ENCODE results near the gene RNPEPL1. TPM values are rescaled to one million over a fixed set of nuclear protein-coding genes. Genes with fewer than 3 reads are reported as not detected.

The RNPEPL1 gene
- total RNA-seq, 1 donor from 2014 or later, result 196 TPM

DNA sequence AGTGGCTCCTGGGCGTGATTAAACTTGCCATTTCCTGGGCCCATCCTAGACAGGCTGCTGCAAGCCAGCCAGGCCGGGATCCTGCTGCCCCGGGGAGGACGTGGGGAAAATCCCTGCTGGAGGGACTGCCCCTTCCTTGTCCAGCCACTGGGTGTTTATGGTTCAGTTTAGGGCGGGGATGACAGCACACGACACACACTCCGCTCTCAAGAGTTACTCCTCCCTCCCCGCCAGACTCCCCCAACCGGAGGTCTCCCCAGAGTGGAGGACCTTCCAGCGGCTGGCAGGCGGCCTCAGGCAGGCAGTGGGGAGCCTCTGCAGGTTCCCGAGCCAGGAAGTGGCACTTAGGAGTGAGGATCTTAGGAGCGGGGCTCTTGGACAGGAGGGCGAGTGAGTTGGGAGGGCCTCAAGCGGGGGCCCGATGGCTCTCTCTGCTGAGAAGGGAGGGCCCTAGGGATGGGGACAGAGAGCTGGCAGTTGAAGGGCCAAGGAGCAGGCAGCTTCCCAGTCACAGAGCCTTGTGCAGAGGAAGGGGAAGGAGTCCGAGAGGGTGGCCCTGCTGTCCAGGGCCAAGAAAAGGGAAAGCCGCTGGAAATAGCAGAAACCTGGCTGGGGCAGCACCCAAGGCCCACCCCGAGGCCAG lies 51.3 kb downstream of the RNPEPL1 start:
- intact Hi-C loops (cut with DNase I), result no loop called here
- no peak for DNase-seq (ENCODE audit: low spot score in 2 of 2)
- no peaks in the 10 kb centered on the region for H3K4me1 ChIP-seq
- no peaks in the 10 kb centered on the region for H3K9me3 ChIP-seq
- no peaks in the 10 kb centered on the region for H3K36me3 ChIP-seq
- no peak overlapping the region for H3K4me3 ChIP-seq
- TF ChIP-seq, protein P1, sequence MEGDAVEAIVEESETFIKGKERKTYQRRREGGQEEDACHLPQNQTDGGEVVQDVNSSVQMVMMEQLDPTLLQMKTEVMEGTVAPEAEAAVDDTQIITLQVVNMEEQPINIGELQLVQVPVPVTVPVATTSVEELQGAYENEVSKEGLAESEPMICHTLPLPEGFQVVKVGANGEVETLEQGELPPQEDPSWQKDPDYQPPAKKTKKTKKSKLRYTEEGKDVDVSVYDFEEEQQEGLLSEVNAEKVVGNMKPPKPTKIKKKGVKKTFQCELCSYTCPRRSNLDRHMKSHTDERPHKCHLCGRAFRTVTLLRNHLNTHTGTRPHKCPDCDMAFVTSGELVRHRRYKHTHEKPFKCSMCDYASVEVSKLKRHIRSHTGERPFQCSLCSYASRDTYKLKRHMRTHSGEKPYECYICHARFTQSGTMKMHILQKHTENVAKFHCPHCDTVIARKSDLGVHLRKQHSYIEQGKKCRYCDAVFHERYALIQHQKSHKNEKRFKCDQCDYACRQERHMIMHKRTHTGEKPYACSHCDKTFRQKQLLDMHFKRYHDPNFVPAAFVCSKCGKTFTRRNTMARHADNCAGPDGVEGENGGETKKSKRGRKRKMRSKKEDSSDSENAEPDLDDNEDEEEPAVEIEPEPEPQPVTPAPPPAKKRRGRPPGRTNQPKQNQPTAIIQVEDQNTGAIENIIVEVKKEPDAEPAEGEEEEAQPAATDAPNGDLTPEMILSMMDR (IDR thresholded peaks at IDR 0.05), result no peak
- H3K27me3 ChIP-seq, result no peaks in the 10 kb centered on the region
- H3K27ac ChIP-seq, result no peak overlapping the region

DNA sequence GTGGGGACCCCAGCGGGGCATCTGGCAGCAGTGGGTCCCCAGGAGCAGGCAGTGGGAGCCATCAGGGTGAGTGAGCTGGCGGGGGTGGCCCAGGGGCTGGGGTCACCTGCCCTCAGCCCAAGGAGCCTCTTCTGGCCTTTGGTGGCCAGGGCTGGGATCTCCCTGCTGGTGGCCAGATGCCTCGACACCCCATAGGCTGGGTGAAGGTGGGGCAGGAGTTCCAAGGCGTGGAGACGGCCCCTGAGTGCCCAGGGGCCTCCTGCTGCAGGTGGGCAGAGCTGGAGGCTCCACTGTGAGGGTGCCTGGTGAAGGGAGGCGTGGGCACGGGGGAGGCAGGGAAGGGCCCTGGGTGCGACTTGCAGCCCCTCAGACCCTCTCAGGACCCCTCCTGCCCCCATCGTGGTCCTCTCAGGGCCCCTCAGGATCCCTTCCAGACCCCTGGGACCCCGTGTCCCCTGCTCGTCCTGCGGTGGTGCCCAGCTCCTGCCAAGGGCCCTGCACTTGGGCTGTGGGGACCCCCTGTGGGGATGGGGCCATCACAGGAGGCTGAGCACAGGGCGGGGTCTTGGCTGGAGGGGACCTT lies 52.0 kb downstream of the RNPEPL1 start:
- Histone ChIP-seq H3K27me3 (no peaks in the 10 kb centered on the region), H3K36me3 (no peaks in the 10 kb centered on the region), H3K4me3 (no peak overlapping the region), H3K4me1 (no peaks in the 10 kb centered on the region), H3K27ac (no peak overlapping the region), H3K9me3 (no peaks in the 10 kb centered on the region)
- peak in 1 of 2 donors; percentile 55 for DNase-seq (ENCODE audit: low spot score in 2 of 2)
- TF ChIP-seq, protein P1 (IDR thresholded peaks at IDR 0.05), result no peak
- intact Hi-C loops (cut with DNase I), result no loop called here

DNA sequence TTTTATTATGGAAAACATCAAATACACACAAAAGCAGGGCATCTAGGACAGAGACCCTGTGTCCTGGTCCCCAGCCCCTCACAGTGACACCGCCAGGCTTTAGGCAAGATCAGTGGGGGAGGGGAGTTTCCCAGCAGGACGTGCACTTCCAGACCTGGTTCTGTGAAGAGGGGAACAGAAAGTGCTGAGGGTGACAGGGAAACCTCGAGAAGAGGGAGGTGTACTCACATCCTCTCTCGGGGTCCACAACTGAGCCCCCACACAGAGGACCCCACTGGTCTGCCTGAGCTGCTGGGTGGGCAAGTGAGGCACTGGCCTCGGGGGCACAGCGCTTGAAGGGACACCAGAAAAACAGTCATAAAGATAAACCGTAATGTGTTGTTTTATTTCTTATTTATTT lies 52.6 kb downstream of the RNPEPL1 start:
- Histone ChIP-seq H3K27me3 (no peaks in the 10 kb centered on the region), H3K36me3 (no peaks in the 10 kb centered on the region), H3K27ac (no peak overlapping the region), H3K4me1 (no peaks in the 10 kb centered on the region), H3K4me3 (no peak overlapping the region), H3K9me3 (no peaks in the 10 kb centered on the region)
- DNase-seq (ENCODE audit: low spot score in 2 of 2), result peak in 1 of 2 donors; percentile 4
- intact Hi-C loops (cut with DNase I), result no loop called here
- TF ChIP-seq, protein P1 (IDR thresholded peaks at IDR 0.05), result no peak

DNA sequence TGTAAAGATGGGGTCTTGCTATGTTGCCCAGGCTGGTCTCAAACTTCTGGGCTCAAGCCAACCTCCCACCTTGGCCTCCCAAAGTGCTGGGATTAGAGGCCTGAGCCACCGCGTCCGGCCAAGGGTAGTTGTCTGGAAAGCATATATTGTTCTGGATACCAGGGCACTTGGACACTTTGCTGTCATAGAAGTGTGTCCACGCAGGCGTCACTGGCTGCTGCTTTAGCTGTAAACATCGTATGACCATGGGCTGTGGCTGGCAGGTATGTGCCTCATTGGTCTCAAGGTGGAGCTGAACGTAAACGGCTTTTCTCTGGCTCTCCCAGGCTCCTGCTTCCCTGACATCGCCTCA lies 53.8 kb downstream of the RNPEPL1 start:
- no peaks in the 10 kb centered on the region for H3K9me3 ChIP-seq
- TF ChIP-seq, protein P1 (IDR thresholded peaks at IDR 0.05), result no peak
- no peaks in the 10 kb centered on the region for H3K36me3 ChIP-seq
- intact Hi-C loops (cut with DNase I), result no loop called here
- H3K27me3 ChIP-seq, result no peaks in the 10 kb centered on the region
- no peak overlapping the region for H3K27ac ChIP-seq
- H3K4me1 ChIP-seq, result no peaks in the 10 kb centered on the region
- no peak overlapping the region for H3K4me3 ChIP-seq
- DNase-seq (ENCODE audit: low spot score in 2 of 2), result peak in 1 of 2 donors; percentile 3

DNA sequence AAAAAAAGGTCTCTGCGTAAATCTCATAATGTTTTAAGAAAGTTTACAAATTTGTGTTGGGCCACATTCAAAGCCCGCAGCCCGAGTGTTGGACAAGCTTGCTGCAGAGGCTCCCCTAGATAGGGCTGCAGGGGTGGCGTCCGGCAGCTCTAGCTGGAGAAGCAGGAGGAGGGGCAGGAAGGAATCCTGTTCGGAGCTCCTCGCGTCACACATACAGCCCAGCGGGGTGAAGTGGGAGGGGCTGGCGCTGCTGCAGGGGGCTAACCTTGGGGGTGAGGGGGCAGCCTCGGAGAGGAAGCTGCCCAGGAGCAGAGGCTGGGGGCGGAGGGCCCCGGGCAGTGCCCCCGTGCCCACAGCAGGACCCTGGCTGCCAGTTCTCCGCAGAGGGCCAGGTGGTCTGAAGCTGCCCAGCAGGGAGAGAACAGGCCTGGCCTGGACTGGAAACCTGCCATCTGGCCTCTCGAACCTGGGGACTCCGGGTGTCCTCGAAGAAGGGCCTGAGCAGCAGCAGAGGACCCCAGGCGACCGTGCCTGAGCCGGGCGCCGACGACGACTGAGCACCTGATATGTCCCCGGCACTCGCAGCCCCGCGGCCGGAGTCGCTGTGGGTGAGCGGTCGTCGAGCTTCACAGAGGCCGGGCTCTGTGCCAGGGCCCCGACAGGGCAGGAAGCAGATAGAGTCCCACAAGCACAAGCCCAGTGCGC lies 54.4 kb downstream of the RNPEPL1 start:
- H3K9me3 ChIP-seq, result no peaks in the 10 kb centered on the region
- peak; percentile 7 to 62 for DNase-seq (ENCODE audit: low spot score in 2 of 2)
- TF ChIP-seq, protein P1 (IDR thresholded peaks at IDR 0.05), result no peak
- H3K27ac ChIP-seq, result no peak overlapping the region
- no peaks in the 10 kb centered on the region for H3K36me3 ChIP-seq
- H3K4me1 ChIP-seq, result no peaks in the 10 kb centered on the region
- no peaks in the 10 kb centered on the region for H3K27me3 ChIP-seq
- intact Hi-C loops (cut with DNase I), result no loop called here
- no peak overlapping the region for H3K4me3 ChIP-seq

Data from ascending aorta (tissue), 2 donors.